A549 treated with Hydrocortisone at 1 μM for 4 hours (cell line): ENCODE measurements around the gene TCEA2. TPM values are rescaled to one million over a fixed set of nuclear protein-coding genes. Genes with fewer than 3 reads are reported as not detected.

Source experiments
- total RNA-seq: library from RNA; stranded (reverse); fragments of 200-300 nt; extraction: Qiagen RNA extraction; gene quantifications from 5 replicates; pipeline ENCODE4 v1.2.3, GENCODE V29; 2022

Gene TCEA2
- total RNA-seq, result 26.0 to 48.5 TPM (median 44.8 TPM) in 5 replicates

GRCh38 chr20:64062596-64063388 is at the start of gene TCEA2:
Gene TCEA2, plus strand, starts transcription at chr20:64063198. Its CDS starts 115 bp downstream, at chr20:64063313.

GRCh38 chr20:64035933-64036345 is 27.1 kb upstream of the TCEA2 start, which contains the start of gene C20orf204:
Gene C20orf204, plus strand, starts transcription at chr20:64036182. Its CDS starts 142 bp downstream, at chr20:64036324.

GRCh38 chr20:64049060-64049877 is 13.7 kb upstream of the TCEA2 start, which contains the start of gene SOX18:
Gene SOX18, minus strand, starts transcription at chr20:64049639. Its CDS starts 123 bp downstream, at chr20:64049516.

GRCh38 chr20:64079273-64080012 is 16.4 kb downstream of the TCEA2 start, which contains the start of gene RGS19:
Gene RGS19, minus strand, starts transcription at chr20:64079518. Its CDS starts 2,632 bp downstream, at chr20:64076886.

GRCh38 chr20:64080013-64080812 is 17.2 kb downstream of the TCEA2 start, which contains the start of gene OPRL1:
Gene OPRL1, plus strand, starts transcription at chr20:64080082. Its CDS starts 12,639 bp downstream, at chr20:64092721.

GRCh38 chr20:64083804-64084684 is 21.0 kb downstream of the TCEA2 start, which contains the start of gene LKAAEAR1:
Gene LKAAEAR1, minus strand, starts transcription at chr20:64084398. Its CDS starts 179 bp downstream, at chr20:64084219.

GRCh38 chr20:64106981-64107735 is 44.2 kb downstream of the TCEA2 start, which contains the start of gene NPBWR2:
Gene NPBWR2, minus strand, starts transcription at chr20:64107565. Its CDS starts 734 bp downstream, at chr20:64106831.

Other genes with a start within 250 kb of the TCEA2 start
- gene ZBTB46, start 231.9 kb upstream of the TCEA2 start, total RNA-seq, result 0.71 to 1.0 TPM (median 0.81 TPM) in 5 replicates
- 0.08 to 0.13 TPM in 2 of 5 replicates, not detected in the others for gene ABHD16B, start 201.7 kb upstream of the TCEA2 start, total RNA-seq
- 131 to 146 TPM (median 133 TPM) in 5 replicates for gene TPD52L2, start 197.9 kb upstream of the TCEA2 start, total RNA-seq
- gene DNAJC5, start 168.1 kb upstream of the TCEA2 start, total RNA-seq, result 27.2 to 30.6 TPM (median 28.7 TPM) in 5 replicates
- 25.7 to 34.2 TPM (median 31.7 TPM) in 5 replicates for gene UCKL1, start 106.8 kb upstream of the TCEA2 start, total RNA-seq
- 10.4 to 12.9 TPM (median 12.1 TPM) in 5 replicates for gene ZNF512B, start 93.3 kb upstream of the TCEA2 start, total RNA-seq
- gene SAMD10, start 83.6 kb upstream of the TCEA2 start, total RNA-seq, result not detected in 5 replicates
- 49.4 to 62.8 TPM (median 53.2 TPM) in 5 replicates for gene PRPF6, start 82.1 kb upstream of the TCEA2 start, total RNA-seq
- 0.23 to 0.52 TPM (median 0.32 TPM) in 5 replicates for gene C20orf204, start 27.0 kb upstream of the TCEA2 start, total RNA-seq
- 1.3 to 2.7 TPM (median 2.3 TPM) in 5 replicates for gene SOX18, start 13.6 kb upstream of the TCEA2 start, total RNA-seq
- gene RGS19, start 16.3 kb downstream of the TCEA2 start, total RNA-seq, result 29.7 to 38.9 TPM (median 36.5 TPM) in 5 replicates
- 1.0 to 1.7 TPM (median 1.2 TPM) in 5 replicates for gene OPRL1, start 16.9 kb downstream of the TCEA2 start, total RNA-seq
- gene LKAAEAR1, start 21.2 kb downstream of the TCEA2 start, total RNA-seq, result 0.48 to 2.2 TPM (median 1.8 TPM) in 5 replicates
- gene NPBWR2, start 44.4 kb downstream of the TCEA2 start, total RNA-seq, result not detected in 5 replicates
- gene MYT1, start 101.3 kb downstream of the TCEA2 start, total RNA-seq, result 0.08 to 0.35 TPM (median 0.15 TPM) in 5 replicates
- gene PCMTD2, start 192.6 kb downstream of the TCEA2 start, total RNA-seq, result 8.6 to 13.4 TPM (median 12.1 TPM) in 5 replicates